ENCODE data around the gene CDK5RAP3.

GRCh38 chr17:47949946-47950345, 21.0 kb upstream of the CDK5RAP3 start:
- TF ChIP-seq GATA2 (IDR thresholded peaks at IDR 0.05; ENCODE audit: low read depth, low read length), result no peak
- TF ChIP-seq GATA3 (IDR thresholded peaks at IDR 0.05; ENCODE audit: low read depth, low read length), result no peak
